Measurements from ENCODE around the gene LYRM4. TPM values are rescaled to one million over a fixed set of nuclear protein-coding genes. Genes with fewer than 3 reads are reported as not detected.

Gene LYRM4
- total and polyA plus RNA-seq, 7 donors = 11.3 to 21.1 (median 16.1) TPM

GRCh38 chr6:5109436-5109835, 151.3 kb downstream of the LYRM4 start:
- no peak overlapping the region for H3K27ac ChIP-seq
- H3K4me3 ChIP-seq = no peak overlapping the region
- no peaks in the 10 kb centered on the region for H3K9me3 ChIP-seq
- WGBS, 3 donors = 93 to 95% (median 93%) methylated on average over 10 of the region's 10 CpGs
- peaks cover 13% of the 10 kb centered on the region for H3K4me1 ChIP-seq
- no peaks in the 10 kb centered on the region for H3K36me3 ChIP-seq (ENCODE audit: insufficient read depth in 1 of 2, low read depth in 1 of 2)
- TF ChIP-seq, protein P1, sequence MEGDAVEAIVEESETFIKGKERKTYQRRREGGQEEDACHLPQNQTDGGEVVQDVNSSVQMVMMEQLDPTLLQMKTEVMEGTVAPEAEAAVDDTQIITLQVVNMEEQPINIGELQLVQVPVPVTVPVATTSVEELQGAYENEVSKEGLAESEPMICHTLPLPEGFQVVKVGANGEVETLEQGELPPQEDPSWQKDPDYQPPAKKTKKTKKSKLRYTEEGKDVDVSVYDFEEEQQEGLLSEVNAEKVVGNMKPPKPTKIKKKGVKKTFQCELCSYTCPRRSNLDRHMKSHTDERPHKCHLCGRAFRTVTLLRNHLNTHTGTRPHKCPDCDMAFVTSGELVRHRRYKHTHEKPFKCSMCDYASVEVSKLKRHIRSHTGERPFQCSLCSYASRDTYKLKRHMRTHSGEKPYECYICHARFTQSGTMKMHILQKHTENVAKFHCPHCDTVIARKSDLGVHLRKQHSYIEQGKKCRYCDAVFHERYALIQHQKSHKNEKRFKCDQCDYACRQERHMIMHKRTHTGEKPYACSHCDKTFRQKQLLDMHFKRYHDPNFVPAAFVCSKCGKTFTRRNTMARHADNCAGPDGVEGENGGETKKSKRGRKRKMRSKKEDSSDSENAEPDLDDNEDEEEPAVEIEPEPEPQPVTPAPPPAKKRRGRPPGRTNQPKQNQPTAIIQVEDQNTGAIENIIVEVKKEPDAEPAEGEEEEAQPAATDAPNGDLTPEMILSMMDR (IDR thresholded peaks at IDR 0.05) = no peak
- intact Hi-C loops (cut with DNase I) = no loop called here
- DNase-seq (no peak), ATAC-seq (no peak)
- H3K27me3 ChIP-seq (ENCODE audit: insufficient read depth in 3 of 3, low read length in 2 of 3) = no peaks in the 10 kb centered on the region

GRCh38 chr6:5108536-5109150, 152.1 kb downstream of the LYRM4 start:
- intact Hi-C loops (cut with DNase I) = no loop called here
- 81 to 91% (median 85%) methylated on average over 6 of the region's 6 CpGs for WGBS, 3 donors
- no peaks in the 10 kb centered on the region for H3K36me3 ChIP-seq (ENCODE audit: insufficient read depth in 1 of 2, low read depth in 1 of 2)
- peaks cover 13% of the 10 kb centered on the region for H3K4me1 ChIP-seq
- no peaks in the 10 kb centered on the region for H3K27me3 ChIP-seq (ENCODE audit: insufficient read depth in 3 of 3, low read length in 2 of 3)
- ATAC-seq = peak in 2 of 4 donors; percentile 11 to 36
- H3K9me3 ChIP-seq = no peaks in the 10 kb centered on the region
- no peak overlapping the region for H3K27ac ChIP-seq
- no peak for DNase-seq
- TF ChIP-seq, protein P1 (IDR thresholded peaks at IDR 0.05) = no peak
- H3K4me3 ChIP-seq = no peak overlapping the region

- ATAC-seq (peak; percentile 86 to 96 (median 94)), DNase-seq (no peak)
- intact Hi-C loops (cut with DNase I) = no loop called here
- WGBS, 3 donors = 38 to 61% (median 41%) methylated on average over 9 of the region's 9 CpGs
- H3K27ac ChIP-seq = peak overlapping the region; percentile 32
- no peaks in the 10 kb centered on the region for H3K9me3 ChIP-seq
- H3K36me3 ChIP-seq (ENCODE audit: insufficient read depth in 1 of 2, low read depth in 1 of 2) = no peaks in the 10 kb centered on the region
- H3K4me1 ChIP-seq = peaks cover 13% of the 10 kb centered on the region
- TF ChIP-seq, protein P1 (IDR thresholded peaks at IDR 0.05) = no peak
- H3K27me3 ChIP-seq (ENCODE audit: insufficient read depth in 3 of 3, low read length in 2 of 3) = no peaks in the 10 kb centered on the region
- H3K4me3 ChIP-seq = no peak overlapping the region
Measured at GRCh38 chr6:5108068-5108467, 152.7 kb downstream of the LYRM4 start.

- Histone ChIP-seq H3K36me3 (ENCODE audit: insufficient read depth in 1 of 2, low read depth in 1 of 2) (no peaks in the 10 kb centered on the region), H3K27ac (no peak overlapping the region), H3K27me3 (ENCODE audit: insufficient read depth in 3 of 3, low read length in 2 of 3) (no peaks in the 10 kb centered on the region), H3K9me3 (no peaks in the 10 kb centered on the region), H3K4me1 (peaks cover 13% of the 10 kb centered on the region), H3K4me3 (no peak overlapping the region)
- TF ChIP-seq, protein P1 (IDR thresholded peaks at IDR 0.05) = no peak
- 77 to 96% (median 90%) methylated on average over 10 of the region's 10 CpGs for WGBS, 3 donors
- intact Hi-C loops (cut with DNase I) = no loop called here
- DNase-seq (no peak), ATAC-seq (peak; percentile 45 to 75 (median 56))
Measured at GRCh38 chr6:5107341-5107740, 153.4 kb downstream of the LYRM4 start.

- intact Hi-C loops (cut with DNase I) = no loop called here
- Histone ChIP-seq H3K36me3 (ENCODE audit: insufficient read depth in 1 of 2, low read depth in 1 of 2) (no peaks in the 10 kb centered on the region), H3K27ac (no peak overlapping the region), H3K4me3 (no peak overlapping the region), H3K4me1 (peaks cover 13% of the 10 kb centered on the region), H3K27me3 (ENCODE audit: insufficient read depth in 3 of 3, low read length in 2 of 3) (no peaks in the 10 kb centered on the region), H3K9me3 (no peaks in the 10 kb centered on the region)
- ATAC-seq (no peak), DNase-seq (peak in 1 of 2 donors; percentile 14)
- TF ChIP-seq, protein P1 (IDR thresholded peaks at IDR 0.05) = no peak
- WGBS, 3 donors = 91 to 96% (median 94%) methylated on average over 10 of the region's 10 CpGs
Measured at GRCh38 chr6:5105146-5105545, 155.6 kb downstream of the LYRM4 start.
